ENCODE measurements around the gene WAC. TPM values are rescaled to one million over a fixed set of nuclear protein-coding genes. Genes with fewer than 3 reads are reported as not detected.
"Not testable (repeated sequence)": the region's sequence is repeated elsewhere in the genome, so short reads cannot be mapped to it uniquely, and the experiment has no call there.

Gene WAC, protein sequence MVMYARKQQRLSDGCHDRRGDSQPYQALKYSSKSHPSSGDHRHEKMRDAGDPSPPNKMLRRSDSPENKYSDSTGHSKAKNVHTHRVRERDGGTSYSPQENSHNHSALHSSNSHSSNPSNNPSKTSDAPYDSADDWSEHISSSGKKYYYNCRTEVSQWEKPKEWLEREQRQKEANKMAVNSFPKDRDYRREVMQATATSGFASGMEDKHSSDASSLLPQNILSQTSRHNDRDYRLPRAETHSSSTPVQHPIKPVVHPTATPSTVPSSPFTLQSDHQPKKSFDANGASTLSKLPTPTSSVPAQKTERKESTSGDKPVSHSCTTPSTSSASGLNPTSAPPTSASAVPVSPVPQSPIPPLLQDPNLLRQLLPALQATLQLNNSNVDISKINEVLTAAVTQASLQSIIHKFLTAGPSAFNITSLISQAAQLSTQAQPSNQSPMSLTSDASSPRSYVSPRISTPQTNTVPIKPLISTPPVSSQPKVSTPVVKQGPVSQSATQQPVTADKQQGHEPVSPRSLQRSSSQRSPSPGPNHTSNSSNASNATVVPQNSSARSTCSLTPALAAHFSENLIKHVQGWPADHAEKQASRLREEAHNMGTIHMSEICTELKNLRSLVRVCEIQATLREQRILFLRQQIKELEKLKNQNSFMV
- 10 to 100 TPM; 55.7 to 83.4 (median 69.6) TPM for total RNA-seq

DNA sequence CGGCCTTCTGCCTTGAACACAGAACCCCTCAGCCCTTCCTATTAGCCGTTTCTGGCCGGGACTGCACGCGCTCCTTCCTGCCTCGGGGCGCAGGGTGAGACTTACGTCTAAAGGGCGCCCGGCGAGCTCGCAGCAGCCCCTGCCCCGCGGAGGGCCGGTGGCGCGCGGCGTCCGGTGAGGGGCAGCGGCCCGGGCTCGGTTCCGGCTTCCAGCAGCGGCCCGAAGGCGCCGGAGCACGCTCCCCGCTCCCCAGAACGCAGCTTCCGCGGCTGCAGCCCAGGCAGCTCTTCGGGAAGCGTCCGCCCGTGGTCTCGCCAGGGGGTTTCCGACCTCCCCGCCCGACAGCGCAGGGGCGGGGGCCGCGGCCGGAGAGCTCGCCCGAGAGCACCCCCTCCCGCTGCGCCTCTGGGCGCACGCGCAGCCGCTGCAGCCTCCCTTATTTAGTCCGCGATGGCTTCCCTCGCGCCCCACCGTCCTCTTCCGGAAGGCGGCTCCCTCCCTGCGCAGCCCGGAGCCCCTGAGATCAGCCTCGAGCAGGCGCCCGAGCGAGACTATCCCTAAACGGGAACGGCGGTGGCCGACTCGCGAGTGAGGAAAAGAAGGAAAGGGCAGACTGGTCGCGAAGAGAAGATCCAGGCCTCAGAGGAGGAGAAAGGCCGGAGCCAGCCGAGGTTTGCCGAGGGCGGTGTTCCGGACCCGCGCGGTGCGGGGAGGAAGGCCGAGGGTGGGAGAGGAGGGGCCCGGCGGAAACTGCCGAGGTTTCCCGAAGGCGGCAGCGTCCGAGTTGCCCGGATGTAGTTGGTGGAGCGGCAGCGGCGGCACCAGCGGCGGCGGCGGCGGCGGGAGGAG lies at the start of gene WAC:
TSS of gene WAC (plus strand) at position 782 of the 849 bp plus-strand sequence. CDS start 462 bp downstream, outside the sequence.
- peak; percentile 92 to 94 for DNase-seq

DNA sequence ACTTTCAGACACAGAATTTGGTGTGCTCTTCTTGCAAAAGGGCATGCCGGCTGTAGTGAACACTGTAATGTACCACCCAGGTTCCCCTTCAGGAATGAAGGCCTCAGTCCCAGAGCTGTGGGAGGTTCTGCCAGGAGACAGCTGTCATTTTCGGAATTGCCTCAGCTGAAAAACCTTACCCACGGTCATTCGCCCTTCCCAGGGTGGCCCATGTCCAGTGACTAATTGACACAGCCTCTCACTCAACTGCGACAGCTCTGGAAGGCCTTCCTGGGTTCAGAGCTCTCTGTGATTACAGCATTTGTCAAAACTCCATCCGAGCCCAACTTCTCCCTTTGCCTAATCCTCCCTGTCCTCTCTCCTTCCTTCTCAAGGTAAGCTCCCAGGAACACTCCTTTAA lies 43.7 kb upstream of the WAC start:
- ATAC-seq: no peak
- intact Hi-C loops (cut with DNase I; ENCODE audit: low total_unique reads): no loop called here
- H3K9me3 ChIP-seq: no peaks in the 10 kb centered on the region
- TF ChIP-seq, protein P1, sequence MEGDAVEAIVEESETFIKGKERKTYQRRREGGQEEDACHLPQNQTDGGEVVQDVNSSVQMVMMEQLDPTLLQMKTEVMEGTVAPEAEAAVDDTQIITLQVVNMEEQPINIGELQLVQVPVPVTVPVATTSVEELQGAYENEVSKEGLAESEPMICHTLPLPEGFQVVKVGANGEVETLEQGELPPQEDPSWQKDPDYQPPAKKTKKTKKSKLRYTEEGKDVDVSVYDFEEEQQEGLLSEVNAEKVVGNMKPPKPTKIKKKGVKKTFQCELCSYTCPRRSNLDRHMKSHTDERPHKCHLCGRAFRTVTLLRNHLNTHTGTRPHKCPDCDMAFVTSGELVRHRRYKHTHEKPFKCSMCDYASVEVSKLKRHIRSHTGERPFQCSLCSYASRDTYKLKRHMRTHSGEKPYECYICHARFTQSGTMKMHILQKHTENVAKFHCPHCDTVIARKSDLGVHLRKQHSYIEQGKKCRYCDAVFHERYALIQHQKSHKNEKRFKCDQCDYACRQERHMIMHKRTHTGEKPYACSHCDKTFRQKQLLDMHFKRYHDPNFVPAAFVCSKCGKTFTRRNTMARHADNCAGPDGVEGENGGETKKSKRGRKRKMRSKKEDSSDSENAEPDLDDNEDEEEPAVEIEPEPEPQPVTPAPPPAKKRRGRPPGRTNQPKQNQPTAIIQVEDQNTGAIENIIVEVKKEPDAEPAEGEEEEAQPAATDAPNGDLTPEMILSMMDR (IDR thresholded peaks at IDR 0.05 in 4 of 5, conservative IDR thresholded peaks at IDR 0.05 in 1 of 5): no peak
- TF ChIP-seq POLR2A (IDR thresholded peaks at IDR 0.05): no peak
- H3K4me3 ChIP-seq: no peak overlapping the region
- DNase-seq: no peak
- H3K27ac ChIP-seq: no peak overlapping the region
- in situ Hi-C loops (cut with MboI; ENCODE audit: low sequenced_read_pairs in 4 of 4): no loop called here
- H3K27me3 ChIP-seq: no peaks in the 10 kb centered on the region
- H3K4me1 ChIP-seq: no peaks in the 10 kb centered on the region
- no peaks in the 10 kb centered on the region for H3K36me3 ChIP-seq

More for the DNA sequence above, at the start of gene WAC:
- peaks cover 0 to 24% of the 10 kb centered on the region in 2 donors for H3K36me3 ChIP-seq
- peak within 1 kb of the TSS; percentile 78 to 99 (median 90) for H3K4me3 ChIP-seq
- TF ChIP-seq, protein P1 (IDR thresholded peaks at IDR 0.05 in 4 of 5, conservative IDR thresholded peaks at IDR 0.05 in 1 of 5): peak in 3 of 5 experiments; percentile 14 to 17 (median 14)
- peak; percentile 92 to 93 for TF ChIP-seq POLR2A (IDR thresholded peaks at IDR 0.05)
- peaks cover 33 to 37% of the 10 kb centered on the region in 2 donors for H3K4me1 ChIP-seq
- in situ Hi-C loops (cut with MboI; ENCODE audit: low sequenced_read_pairs in 4 of 4): loop anchor here in 1 of 4 donors (10.0 kb wide), 1 partner anchor 52 kb away; no protein-coding TSS in a partner anchor
- no peaks in the 10 kb centered on the region for H3K9me3 ChIP-seq
- no peaks in the 10 kb centered on the region for H3K27me3 ChIP-seq
- ATAC-seq: peak; percentile 91 to 93
- intact Hi-C loops (cut with DNase I; ENCODE audit: low total_unique reads): loop anchor here (2.0 to 5.0 kb wide), 3 partner anchors 54 to 1290 kb away; partner anchors contain the start of genes ACBD5 and RAB18
- H3K27ac ChIP-seq: peak within 1 kb of the TSS; percentile 95 to 99 (median 98)

DNA sequence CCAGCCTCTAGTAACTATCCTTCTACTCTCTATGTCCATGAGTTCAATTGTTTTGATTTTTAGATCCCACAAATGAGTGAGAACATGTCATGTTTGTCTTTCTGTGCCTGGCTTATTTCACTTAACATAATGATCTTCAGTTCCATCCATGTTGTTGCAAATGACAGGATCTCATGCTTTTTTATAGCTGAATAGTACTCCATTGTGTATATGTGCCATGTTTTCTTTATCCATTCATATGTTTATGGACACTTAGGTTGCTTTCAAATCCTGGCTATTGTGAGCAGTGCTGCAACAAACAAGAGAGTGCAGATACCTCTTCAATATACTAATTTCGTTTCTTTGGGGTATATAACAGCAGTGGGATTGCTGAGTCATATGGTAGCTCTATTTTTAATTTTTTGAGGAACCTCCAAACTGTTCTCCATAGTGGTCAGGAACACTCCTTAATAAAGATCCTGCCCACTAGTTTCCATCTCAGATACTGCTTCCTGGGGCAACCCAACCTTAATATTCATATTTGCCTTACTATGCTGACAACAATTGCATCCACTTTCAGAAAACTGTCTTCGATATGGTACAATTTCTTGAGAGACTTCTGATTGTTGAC lies 42.6 kb upstream of the WAC start:
- H3K9me3 ChIP-seq; intact Hi-C loops (cut with DNase I; ENCODE audit: low total_unique reads); ATAC-seq; H3K4me1 ChIP-seq; in situ Hi-C loops (cut with MboI; ENCODE audit: low sequenced_read_pairs in 4 of 4); H3K27ac ChIP-seq; H3K27me3 ChIP-seq; H3K4me3 ChIP-seq; DNase-seq; H3K36me3 ChIP-seq: not testable (repeated sequence)

DNA sequence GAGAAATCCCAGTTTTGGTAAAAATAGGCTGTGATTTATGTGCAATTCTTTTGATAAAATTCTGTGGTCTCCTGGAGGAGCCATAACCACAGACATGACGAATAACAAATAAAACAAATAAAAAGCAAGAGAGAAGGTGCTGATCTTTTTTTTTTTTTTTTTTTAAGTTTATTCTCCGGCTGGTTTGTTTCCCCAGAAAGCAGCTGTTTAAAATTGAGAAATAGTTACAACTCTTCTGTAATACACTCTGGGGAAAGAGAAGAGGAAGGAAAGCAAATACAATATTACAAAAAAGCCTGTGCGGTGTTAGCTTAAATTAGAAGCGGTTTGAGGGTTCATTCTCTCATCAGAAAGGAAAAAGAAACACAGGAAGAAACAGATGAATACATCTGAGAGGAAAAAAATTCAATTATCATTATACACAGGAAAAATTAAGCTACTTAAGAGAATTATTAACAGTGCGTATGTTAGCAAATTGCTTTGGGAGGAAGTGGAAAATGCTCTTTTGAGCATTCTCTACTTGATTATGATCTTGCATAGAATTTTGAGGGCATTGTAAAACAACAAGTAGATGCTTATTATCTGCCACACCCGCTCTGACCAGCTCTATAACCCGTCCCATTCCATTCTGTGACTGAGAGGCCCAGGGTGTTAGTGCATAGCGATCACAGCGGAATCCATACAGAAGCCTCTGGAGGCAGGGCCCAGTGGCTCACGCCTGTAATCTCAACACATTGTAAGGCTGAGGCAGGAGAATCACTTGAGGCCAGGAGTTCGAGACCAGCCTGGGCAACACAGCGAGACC lies 40.6 kb upstream of the WAC start:
- no peak overlapping the region for H3K4me3 ChIP-seq
- intact Hi-C loops (cut with DNase I; ENCODE audit: low total_unique reads) (no loop called here), in situ Hi-C loops (cut with MboI; ENCODE audit: low sequenced_read_pairs in 4 of 4) (no loop called here)
- no peak for DNase-seq
- ATAC-seq: peak in 1 of 2 donors; percentile 44
- no peaks in the 10 kb centered on the region for H3K27me3 ChIP-seq
- TF ChIP-seq, protein P1 (IDR thresholded peaks at IDR 0.05 in 4 of 5, conservative IDR thresholded peaks at IDR 0.05 in 1 of 5): no peak
- no peak for TF ChIP-seq POLR2A (IDR thresholded peaks at IDR 0.05)
- no peaks in the 10 kb centered on the region for H3K9me3 ChIP-seq
- no peak overlapping the region for H3K27ac ChIP-seq
- H3K36me3 ChIP-seq: no peaks in the 10 kb centered on the region
- no peaks in the 10 kb centered on the region for H3K4me1 ChIP-seq

Data from gastrocnemius medialis (tissue), 4 donors.